GM18867 (cell line): ENCODE measurements around the gene NGEF.

ENCODE experiments used
- ATAC-seq: cut with Tn5 transposase; IDR thresholded peaks from one replicate; pipeline ENCODE4 v1.9.1; 2021; ENCODE audit warnings: mild to moderate bottlenecking, moderate library complexity; ENCODE audit not compliant: unreplicated experiment

The NGEF gene

DNA sequence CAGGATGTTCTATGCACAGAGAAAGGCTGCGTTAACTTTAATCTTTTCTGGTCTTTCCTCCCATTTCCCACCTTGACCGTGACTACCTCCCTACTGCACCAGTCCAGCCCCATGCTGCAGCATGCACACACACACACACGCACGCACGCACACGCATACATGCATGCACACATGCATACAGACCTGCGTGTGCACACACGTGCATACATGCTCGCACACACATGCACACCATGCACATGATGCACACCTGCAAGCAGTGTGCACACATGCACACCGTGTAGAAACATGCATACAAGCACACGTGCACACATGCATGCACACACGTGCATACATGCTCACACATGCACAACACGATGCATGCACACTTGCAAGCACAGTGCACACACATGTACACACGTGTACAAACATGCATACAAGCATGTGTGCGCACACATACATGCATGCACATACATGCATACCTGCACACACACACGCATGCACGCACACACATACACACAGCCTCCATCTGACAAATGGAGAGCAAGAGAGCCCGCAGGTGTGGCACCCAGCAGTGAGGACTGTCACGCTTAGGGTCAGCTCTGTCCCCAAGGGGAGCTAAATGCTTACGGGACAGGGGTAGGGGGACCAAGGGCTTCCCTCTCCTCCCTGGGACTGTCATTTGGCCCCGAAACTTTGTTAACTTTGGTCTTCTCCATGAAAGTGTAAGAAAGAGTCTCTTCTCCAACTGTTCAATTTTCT, 124.8 kb downstream of the NGEF start:
- no peak for ATAC-seq

DNA sequence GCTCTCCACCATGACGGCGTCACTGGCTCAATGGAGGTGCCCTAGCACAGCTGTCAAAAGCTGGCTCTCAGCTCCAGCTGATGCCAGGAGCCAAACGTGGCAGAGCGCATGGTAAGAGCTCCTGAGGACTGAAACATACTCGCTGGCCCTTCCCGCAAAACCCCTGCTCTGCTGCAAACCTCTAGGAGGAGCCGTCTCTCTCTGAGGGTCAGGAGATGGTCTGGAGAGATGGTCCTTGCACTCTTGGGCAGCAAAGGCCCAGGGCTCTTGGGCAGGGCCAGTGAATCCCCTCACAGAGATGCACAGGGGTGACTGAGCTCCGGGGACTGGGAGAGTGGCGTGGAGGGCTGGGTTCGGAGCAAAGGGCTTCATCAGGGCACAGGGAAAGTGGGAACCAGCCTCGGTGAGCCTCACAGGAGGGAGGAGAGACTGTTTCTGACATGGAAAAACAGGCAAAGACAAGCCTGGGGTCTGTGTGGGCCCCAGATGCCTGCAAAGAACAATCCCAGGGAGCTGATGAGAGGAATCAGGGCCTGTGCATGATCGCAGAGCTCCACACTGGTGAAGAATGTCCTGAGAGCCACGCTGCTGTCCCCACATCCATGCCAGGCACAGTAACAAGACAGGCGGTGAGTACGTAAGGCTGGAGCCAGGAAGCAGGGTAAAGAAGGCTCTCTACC, 125.7 kb downstream of the NGEF start:
- no peak for ATAC-seq

DNA sequence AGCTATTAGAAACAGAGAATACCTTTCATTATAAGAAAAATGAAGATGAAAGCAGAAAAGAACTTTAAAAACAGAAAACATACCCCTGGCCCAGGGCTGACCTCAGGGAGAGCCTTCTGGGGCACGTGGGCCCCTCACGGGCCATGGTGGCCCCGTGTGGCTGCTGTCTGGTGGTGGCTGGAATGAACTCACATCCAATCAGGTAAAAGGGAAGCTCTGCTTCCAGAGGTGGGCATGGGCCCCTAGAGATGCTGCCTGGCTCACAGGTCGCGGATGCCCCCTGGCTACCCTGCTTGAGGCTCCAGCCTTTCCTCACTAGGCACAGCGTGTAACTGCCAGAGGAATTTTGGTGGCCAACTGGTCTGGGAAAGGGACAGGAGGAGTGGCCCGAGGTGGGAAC, 126.4 kb downstream of the NGEF start:
- ATAC-seq, result no peak

DNA sequence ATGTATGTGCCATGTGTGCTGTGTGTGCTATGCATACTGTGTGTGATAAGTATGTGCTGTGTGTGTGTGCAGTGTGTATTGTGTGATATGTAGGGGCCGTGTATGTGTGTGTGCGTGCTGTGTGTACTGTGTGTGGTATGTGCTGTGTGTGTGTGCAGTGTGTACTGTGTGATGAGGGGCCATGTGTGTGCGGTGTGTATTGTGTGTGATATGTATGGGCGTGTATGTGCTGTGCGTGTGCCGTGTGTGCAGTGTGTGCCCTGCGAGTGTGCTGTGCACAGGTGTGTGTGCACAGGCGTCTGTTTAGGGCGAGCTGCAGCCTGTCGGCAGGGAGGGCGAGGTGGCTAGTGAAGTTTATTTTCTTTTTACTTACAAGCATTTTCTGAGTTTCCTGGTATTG, 126.9 kb downstream of the NGEF start:
- ATAC-seq, result no peak

DNA sequence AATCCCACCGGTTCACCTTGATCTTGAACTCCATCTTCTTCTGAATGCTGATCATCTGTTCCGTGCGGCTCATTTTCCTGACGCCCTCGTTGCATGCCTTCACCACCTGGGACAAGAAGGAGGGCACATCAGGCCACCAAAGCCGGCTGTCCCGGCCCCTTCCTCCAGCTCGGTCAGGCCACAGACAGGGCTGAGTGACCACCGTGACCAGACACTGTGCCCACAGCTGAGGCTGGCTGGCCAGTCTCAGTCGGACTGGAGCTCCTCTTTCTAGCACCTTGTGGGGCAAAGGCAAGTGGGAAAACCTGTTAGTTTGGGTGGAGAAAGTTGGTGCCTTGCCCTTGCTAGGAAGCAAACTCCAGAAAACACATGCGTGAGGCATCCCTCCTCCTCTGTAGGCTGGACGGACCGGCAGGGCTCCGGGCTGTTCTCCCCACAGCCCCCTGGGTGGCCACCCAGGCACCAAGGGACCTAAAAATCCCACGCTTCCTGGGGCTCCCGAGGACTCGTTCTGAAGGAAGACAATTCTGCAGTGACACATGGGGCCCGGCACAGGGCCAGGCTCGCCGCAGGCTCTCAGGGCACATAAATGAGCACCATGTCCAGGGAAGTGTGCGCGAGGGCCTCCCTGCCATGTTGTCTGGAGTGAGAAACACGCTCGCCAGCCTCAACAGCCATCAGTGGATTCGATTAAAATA, 127.6 kb downstream of the NGEF start:
- no peak for ATAC-seq

DNA sequence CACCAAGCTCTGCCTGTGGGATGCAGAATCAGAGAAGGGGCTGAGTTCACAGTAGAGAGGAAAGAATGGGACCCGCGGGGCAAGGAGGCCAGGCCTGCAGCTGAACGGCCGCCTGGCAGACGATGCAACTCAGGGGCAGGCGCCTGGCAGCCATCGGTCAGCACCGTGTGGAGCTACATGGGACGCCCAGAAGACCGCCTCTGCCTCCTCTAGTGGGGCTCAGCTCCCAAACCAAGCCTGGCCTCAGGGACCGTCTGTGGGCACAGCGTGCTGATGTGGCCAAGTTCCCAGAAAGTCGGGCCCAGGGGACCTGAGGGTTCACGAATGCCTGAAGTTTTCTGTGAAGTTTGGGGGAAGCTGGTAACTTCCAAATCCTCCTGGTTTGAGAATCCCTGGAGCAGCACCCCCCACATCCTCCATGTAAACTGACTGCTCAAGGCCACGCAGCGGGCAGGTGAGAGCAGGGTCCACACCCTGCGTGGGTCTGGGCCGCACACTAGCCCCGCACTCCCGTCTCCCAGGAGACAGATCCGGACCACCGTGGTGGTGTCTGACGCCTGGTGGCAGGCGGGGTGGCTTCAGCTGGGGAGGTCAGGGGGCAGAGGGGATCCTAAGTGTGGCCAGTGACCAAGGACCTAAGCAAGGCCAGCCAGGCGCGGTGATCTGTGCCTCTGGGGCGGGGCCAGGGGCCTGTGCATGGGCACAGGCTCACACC, 128.3 kb downstream of the NGEF start:
- ATAC-seq, result no peak

DNA sequence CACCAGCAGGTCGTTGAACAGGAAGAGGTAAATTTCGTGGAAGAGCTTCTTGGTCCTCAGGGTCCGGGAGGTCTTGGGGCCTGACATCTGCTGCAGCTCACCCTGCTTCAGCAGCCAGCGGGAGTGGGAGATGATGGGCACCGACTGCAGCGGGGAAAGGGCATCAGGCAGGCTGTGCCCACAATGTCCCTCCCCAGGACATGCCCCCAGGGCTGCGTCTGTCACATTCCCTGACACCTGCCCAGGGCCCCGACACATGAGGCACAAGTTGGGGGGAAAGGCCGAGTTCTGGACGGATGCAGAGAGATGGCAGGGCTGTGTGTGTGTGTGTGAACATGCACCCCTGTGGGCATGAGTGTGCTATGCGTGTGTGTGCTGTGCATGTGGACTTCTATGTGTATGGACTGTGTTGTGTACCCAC, 129.0 kb downstream of the NGEF start:
- no peak for ATAC-seq

DNA sequence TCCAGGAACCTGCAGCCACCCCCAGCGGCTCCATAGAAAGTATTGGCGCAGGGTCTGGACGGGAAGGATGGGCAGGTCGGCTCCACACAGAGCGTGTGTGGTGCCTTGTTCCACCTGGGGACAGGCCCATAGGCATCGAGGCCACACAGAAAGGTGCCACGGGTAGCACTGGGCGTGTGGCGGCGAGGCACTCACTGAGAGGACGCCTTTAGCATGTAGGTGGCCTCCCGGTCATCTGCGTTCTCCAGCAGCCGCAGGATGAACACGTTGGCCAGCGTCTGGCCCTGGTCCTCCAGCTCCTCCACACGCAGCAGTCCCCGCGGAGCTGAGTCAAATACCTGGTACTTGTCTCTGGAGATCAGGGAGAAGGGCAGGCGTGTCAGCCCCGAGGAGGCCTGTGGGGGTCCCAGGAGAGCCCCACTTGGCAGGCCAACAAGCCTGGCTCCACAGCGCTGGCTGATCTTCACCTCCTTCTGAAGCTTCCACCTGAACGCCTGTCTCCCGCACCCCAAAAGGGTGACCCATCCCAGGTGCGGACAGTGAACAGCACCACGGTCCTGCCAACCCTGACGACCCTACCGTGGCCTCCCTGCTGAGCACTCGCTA, 129.8 kb downstream of the NGEF start:
- no peak for ATAC-seq

DNA sequence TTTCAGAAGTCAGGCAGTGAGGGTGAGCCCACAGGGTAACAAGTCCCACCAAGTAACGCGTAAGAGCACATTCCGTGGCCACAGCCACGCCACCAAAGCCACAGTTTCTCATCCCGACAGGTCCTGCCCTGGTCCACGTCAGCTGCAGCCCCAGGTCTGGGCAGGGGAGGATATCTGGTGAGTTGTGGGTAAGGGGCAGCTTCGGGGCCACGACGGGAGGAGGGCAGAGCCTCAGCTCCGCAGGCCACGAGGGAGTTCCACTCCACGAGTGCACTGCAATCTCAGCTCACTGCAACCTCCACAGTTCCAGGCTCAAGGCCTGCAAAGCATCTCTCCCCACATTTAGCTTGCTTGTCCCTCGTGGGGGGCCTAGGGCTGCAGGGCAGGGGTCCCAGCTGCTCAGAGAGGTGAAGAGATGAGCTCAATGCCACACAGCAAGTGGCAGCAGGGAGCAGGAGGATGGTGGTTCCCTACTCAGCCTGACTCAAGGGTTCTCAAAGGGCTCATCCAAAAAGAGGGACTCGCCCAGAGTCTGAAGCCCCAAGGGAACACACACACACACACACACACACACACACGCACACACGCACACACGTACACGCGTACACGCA, 130.4 kb downstream of the NGEF start:
- ATAC-seq, result no peak

DNA sequence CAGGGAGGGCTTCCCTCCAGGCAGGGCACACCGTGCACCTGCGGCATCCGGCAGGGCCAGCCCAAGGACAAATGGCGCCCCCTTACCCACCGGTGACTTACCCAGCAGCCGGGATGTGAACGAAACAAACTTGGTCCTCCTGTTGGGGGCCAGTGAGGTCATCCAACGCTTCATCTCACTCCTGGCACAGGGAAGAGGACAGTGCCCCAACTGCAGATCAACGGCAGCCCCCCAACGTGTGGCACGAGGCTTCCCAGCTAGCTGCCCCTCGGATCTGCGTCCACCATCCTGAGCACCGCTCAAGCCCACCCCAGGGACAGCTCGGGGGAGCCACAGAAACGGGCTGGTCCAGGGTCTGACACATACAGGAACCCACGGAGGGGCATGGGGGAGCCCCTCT, 131.0 kb downstream of the NGEF start:
- ATAC-seq, result no peak

DNA sequence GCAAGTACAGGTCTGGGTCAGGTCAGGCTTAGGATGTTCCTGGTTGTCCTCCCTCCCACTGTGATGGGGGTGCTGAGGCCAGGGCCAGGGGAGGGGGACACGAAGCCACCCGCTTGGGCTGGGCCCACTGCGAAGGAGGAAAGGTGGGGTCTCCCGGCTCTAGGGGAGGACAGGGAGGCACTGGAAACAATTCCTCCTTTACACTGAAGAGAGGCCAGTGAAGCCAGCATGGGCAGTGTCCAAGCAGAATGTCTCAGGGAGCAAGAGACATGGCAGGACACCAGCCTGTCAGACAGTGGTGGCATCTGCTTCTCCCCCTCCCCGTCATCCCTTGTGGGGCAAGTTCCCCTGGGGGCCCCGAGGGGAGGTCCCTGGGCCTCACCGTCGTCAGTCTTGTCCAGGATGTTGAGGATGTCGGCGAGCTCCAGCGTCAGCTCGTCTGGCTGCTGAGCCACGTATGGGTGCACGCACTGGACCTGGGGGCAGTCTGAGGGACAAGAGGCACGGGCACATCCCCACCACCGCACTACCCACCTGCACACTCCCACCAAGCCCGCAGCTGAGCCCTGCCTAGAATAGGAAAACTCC, 132.2 kb downstream of the NGEF start:
- ATAC-seq, result no peak

DNA sequence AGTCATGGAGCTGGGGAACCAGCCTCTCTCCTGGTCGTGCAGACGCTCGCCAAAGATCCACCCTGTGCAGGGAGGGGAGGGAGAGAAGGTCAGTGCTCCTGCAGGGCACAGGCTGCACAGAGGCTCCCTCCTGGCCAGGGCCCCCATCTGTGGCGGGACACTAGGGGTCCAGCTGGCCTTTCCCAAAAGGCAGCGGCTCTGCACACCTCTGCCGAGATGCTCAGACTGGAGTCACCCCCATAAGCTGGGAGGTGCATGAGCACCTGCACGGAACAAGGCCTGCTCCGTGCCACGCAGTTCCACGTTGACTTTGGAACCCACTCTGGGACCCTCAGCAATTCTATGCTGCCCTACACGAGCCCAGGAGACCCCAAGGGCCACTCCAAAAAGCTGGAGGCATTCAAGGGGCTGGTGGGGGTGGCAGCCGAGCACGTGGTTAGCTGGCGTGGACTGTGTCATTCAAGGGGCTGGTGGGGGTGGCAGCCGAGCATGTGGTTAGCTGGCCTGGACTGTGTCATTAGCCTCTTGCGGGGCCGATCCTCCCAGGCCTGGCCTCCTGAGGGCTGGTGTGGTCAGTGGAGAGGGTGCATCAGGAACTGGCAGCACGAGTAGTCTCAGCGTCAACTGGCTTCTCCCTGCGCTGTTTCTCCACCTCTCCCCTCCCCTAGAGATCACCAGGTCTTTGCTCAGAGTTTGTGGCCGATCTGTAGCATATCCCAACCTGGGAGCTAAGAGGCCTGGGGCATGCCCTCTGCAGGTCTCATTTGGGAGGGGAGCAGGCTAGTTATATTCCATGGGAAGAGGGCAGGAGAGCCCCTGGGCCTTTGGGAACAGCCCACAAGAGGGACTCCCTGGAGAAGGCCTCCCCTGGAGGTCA, 133.2 kb downstream of the NGEF start:
- ATAC-seq, result no peak

DNA sequence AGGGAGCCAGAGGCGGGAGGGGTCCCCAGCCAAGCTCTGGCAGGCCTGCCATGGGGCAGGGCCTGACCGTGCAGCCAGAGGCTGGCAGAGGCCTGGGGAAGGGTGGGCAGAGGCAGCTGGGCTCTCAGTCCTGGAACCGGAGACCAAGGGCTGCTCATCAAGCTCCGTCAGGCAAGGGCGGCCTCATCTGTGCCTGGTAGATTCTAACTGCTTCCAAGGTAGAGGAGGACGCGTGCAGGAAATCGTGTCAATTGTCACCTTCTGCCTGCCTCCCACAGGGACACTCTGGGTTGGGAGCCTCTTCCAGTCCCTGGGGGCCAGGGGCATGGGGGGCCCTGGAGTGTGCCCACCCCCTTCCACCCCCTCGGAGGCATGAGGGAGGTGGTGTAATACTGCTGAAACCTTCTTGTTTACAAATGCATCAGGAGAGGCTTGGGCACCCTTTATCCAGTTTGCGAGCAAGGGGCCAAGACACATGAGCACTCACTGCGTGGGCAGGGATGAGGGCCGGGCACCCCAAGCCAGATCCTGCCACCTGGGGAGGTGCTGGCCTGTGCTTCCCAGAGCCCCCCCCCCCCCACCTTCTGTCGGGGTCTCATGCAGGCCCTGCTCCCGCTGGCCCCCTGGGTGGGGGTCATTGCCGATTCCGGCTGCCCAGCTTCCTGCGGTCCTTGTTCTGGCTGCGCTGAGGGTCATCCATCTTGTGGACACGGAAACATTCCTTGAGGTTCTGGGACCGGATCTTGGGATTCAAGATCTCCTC, 134.0 kb downstream of the NGEF start:
- ATAC-seq, result no peak

DNA sequence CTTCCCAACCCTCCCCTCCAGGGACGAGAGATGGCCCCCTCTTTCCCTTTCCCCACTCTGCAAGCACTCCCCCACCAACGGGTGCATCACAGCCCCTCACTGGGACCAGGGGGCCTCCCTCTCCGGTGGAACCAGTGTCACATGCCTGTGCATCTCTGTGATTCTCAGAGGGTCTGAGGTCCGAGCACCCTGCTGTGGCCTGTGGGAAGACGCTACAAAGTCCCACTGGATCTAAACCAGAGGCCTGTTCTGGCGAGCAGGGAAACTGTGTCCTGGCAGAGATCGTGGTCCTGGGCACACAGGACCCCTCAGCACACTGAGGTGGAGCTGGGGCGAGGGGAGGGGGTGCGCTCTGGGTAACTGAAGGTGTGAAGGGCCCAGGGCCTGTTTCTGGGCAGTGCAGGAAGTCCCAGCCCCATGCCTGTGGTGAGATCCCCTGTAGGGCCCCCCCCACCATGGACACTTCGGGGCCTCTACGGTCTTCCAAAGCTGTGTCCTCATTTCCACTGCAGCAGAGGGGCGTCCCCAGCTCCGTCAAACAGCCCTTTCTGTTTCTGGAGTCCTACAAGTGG, 135.0 kb downstream of the NGEF start:
- no peak for ATAC-seq

DNA sequence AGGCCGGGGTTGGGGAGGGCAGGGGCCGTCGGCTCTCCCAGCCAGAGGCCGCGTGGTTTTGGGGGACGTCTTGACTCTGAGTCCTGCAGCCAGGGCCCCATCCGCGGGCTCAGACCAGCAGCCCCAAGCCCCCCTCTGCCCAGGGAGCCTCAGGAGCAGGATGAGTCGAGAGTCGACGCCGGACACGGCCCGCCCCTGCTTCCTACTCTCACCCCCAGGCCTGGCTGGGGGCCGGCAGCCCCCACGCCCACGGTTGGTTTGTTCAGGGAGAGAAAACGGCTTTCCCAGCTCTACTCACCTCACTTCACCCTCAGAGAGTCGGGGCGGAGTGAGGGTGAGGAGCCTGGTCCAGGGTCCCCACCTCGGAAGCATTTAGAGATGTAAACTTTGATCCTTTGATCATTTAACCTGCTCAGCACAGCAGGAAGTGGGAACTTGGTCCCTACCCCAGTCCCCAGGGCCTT, 136.0 kb downstream of the NGEF start:
- ATAC-seq, result no peak

DNA sequence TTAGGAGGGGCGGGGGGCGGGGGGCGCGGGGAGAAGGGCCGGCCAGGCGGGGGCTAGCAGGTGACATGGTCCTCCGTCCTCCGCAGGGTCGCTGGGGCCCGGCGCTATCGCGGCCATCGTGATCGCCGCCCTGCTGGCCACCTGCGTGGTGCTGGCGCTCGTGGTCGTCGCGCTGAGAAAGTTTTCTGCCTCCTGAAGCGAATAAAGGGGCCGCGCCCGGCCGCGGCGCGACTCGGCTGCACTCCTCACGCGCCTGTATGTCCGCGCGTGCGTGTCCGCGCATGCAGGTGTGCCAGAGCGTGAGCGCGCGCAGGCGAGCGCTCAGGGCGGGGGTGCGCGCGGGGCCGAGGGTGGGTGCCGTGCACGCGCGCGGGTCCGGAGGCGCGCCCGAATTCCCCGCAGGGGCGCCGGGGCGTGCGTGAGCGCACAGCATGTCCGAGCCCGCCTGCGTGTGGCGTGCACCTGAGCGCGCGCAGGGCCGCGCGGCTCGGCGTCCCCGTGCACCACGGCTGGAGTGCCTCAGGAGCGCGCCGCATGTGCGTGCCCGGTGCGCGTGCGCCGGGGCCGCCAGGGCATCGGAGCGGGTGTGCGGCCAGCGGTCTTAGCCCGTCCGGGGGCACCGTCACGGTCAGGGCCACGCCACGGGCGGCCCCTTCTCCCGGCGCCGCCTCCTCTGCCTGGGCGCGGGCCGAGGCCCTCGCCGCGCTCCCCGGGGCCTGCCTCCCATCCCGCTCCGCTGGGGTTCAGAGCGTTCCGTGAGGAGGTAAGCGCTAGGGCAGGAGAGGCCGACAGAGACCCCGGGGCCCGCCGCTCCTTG, 136.7 kb downstream of the NGEF start:
- peak; percentile 38 for ATAC-seq
